Duodenal mucosa (tissue), 2 donors: ENCODE data around the gene SH2D6.
"Not testable (repeated sequence)": the region's sequence is repeated elsewhere in the genome, so short reads cannot be mapped to it uniquely, and the experiment has no call there.

Experiments
- H3K27ac ChIP-seq: one replicate; pipeline ENCODE4 v1.7.0; 2013; ENCODE audit warnings: low read depth, low read length
- H3K27me3 ChIP-seq, 2 donors: one replicate each; pipeline ENCODE4 v1.7.0; 2013; ENCODE audit warnings: low read length in 2 of 2, control low read depth in 1 of 2; ENCODE audit not compliant: insufficient read depth in 2 of 2, control insufficient read depth in 1 of 2
- H3K36me3 ChIP-seq, 2 donors: one replicate each; pipeline ENCODE4 v1.7.0; 2013; ENCODE audit warnings: low read length in 2 of 2, control low read depth in 1 of 2; ENCODE audit not compliant: insufficient read depth in 2 of 2, control insufficient read depth in 1 of 2
- H3K4me1 ChIP-seq, 2 donors: one replicate each; pipeline ENCODE4 v1.7.0; 2013; ENCODE audit warnings: low read length in 2 of 2, control low read depth in 1 of 2; ENCODE audit not compliant: insufficient read depth in 2 of 2, control insufficient read depth in 1 of 2
- H3K4me3 ChIP-seq, 2 donors: one replicate each; pipeline ENCODE4 v1.7.0; 2013; ENCODE audit warnings: low read length in 2 of 2, low read depth in 1 of 2
- H3K9ac ChIP-seq, 2 donors: one replicate each; pipeline ENCODE4 v1.7.0; 2013; ENCODE audit warnings: low read length in 2 of 2, low read depth in 1 of 2
- H3K9me3 ChIP-seq, 2 donors: one replicate each; pipeline ENCODE4 v1.7.0; 2013; ENCODE audit warnings: low read length in 2 of 2, control low read depth in 1 of 2; ENCODE audit not compliant: control insufficient read depth in 1 of 2

Gene SH2D6

GRCh38 chr2:85418132-85419008, at the start of gene SH2D6:
Gene SH2D6, plus strand, starts transcription at chr2:85418714. Its CDS starts 10,752 bp downstream, at chr2:85429466.
- H3K9ac ChIP-seq: peak within 1 kb of the TSS; percentile 81 to 85
- H3K27ac ChIP-seq: peak within 1 kb of the TSS; percentile 77
- H3K4me3 ChIP-seq: peak within 1 kb of the TSS; percentile 88 to 90
- H3K27me3 ChIP-seq: no peaks in the 10 kb centered on the region
- no peaks in the 10 kb centered on the region for H3K9me3 ChIP-seq
- H3K36me3 ChIP-seq: no peaks in the 10 kb centered on the region
- H3K4me1 ChIP-seq: peaks cover 41 to 42% of the 10 kb centered on the region in 2 donors

GRCh38 chr2:85368921-85369320, 49.6 kb upstream of the SH2D6 start:
- H3K27me3 ChIP-seq: no peaks in the 10 kb centered on the region
- no peak overlapping the region for H3K9ac ChIP-seq
- H3K4me3 ChIP-seq: no peak overlapping the region
- peaks cover 0 to 5% of the 10 kb centered on the region in 2 donors for H3K4me1 ChIP-seq
- H3K27ac ChIP-seq: no peak overlapping the region
- H3K9me3 ChIP-seq: no peaks in the 10 kb centered on the region
- H3K36me3 ChIP-seq: peaks cover 3 to 18% of the 10 kb centered on the region in 2 donors

DNA sequence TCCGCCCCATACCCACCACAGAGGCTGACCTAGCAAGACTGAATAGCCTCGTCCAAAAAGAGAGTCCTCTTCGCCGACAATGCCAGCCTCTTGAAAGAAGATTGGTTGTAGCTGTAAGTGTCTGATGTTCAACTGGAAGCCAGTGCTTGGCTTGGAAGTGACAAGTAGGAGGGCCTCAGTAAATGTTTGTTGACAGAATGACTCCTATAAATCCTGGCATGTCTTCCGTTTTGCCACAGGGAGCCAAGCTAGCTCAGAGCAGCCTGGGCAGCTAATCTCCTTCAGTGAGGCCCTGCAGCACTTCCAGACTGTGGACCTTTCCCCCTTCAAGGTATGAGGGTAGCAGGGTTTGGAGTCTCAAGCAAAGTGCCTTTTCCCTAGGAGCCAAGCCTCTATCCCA, 49.0 kb upstream of the SH2D6 start:
- Histone ChIP-seq H3K4me3 (no peak overlapping the region), H3K27ac (no peak overlapping the region), H3K9me3 (no peaks in the 10 kb centered on the region), H3K4me1 (peaks cover 0 to 5% of the 10 kb centered on the region in 2 donors), H3K36me3 (peaks cover 3 to 18% of the 10 kb centered on the region in 2 donors), H3K9ac (no peak overlapping the region), H3K27me3 (no peaks in the 10 kb centered on the region)

DNA sequence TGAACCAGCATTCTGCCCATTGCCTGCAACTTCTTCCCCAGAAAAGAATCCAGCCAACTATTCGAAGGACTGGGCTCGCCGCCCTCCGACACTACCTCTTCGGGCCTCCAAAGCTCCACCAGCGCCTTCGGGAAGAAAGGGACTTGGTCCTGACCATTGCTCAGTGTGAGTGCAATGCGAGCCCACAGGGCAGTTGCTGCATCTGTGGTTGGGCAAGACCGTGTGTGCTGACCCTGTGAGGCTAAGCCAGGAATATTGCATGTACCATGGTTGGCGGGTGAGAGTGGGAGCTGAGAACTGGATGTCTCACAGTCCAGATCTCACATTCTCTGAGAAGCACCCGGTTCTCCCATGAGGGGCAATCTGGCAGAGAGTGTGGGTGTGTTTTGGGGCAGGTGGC, 47.5 kb upstream of the SH2D6 start:
- Histone ChIP-seq H3K36me3 (peaks cover 3 to 24% of the 10 kb centered on the region in 2 donors), H3K4me3 (no peak overlapping the region), H3K27me3 (no peaks in the 10 kb centered on the region), H3K4me1 (no peaks in the 10 kb centered on the region), H3K27ac (no peak overlapping the region), H3K9ac (no peak overlapping the region), H3K9me3 (no peaks in the 10 kb centered on the region)

DNA sequence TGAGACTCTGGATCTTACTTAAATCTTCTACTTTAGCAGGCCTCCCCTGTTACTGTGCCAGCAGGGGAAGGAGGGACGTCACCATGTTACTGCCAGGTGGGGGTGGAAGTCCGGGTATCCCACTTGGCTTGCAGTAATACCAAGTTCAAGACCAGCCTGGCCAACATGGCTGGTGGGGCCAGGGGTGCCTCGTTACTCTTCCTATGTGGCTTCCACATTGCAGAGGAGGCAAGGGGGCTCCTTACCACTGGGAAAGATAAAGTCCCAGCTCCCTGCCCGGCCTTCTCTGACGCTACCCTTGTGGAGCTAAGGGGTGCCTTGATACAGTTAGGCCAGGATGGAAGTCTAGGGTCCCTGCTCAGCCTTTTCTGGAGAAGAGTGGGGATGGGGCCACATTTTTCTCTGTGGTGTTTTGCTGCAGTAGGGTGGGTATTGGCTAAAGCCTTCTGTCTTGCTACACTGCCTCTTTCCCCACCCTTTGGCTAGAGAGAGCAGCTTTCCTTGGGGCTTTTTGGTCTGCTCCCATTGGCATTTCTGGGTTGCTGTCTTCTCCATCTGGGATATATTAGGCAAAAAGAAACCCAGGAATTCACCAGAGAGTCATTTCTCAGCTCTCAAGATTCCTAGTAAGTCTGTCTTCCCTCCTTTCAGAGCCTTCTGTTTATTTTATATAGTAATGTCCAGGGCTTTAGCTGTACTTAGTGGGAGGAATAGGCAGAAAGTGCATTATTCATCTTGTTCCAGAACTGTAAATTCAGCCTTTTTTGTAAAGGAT, 42.0 kb upstream of the SH2D6 start:
- H3K36me3 ChIP-seq: peaks cover 17 to 20% of the 10 kb centered on the region in 2 donors
- no peaks in the 10 kb centered on the region for H3K27me3 ChIP-seq
- H3K4me1 ChIP-seq: no peaks in the 10 kb centered on the region
- H3K27ac ChIP-seq: no peak overlapping the region
- H3K9ac ChIP-seq: no peak overlapping the region
- peaks cover 0 to 8% of the 10 kb centered on the region in 2 donors for H3K9me3 ChIP-seq
- no peak overlapping the region for H3K4me3 ChIP-seq

GRCh38 chr2:85377083-85377482, 41.4 kb upstream of the SH2D6 start:
- Histone ChIP-seq H3K4me1 (no peaks in the 10 kb centered on the region), H3K9ac (no peak overlapping the region), H3K4me3 (no peak overlapping the region), H3K27me3 (no peaks in the 10 kb centered on the region), H3K27ac (no peak overlapping the region), H3K9me3 (peaks cover 0 to 8% of the 10 kb centered on the region in 2 donors), H3K36me3 (peaks cover 17 to 20% of the 10 kb centered on the region in 2 donors)

DNA sequence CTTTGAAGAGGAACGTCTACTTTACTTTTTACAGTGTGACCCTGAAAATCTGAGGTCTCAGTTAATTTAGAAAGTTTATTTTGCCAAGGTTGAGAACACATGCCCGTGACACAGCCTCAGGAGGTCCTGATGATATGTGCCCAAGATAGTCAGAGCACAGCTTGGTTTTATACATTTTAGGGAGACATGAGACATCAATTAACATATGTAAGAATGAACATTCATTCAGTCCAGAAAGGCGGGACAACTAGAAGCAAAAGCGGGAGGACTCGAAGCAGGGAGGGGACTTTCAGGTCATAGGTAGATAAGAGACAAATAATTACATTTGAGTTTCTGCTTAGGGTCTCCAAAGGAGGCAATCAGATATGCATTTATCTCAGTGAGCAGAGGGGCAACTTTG, 40.3 kb upstream of the SH2D6 start:
- Histone ChIP-seq H3K27me3 (no peaks in the 10 kb centered on the region), H3K9me3 (peaks cover 0 to 8% of the 10 kb centered on the region in 2 donors), H3K9ac (no peak overlapping the region), H3K27ac (no peak overlapping the region), H3K4me1 (no peaks in the 10 kb centered on the region), H3K36me3 (peaks cover 17 to 20% of the 10 kb centered on the region in 2 donors), H3K4me3 (no peak overlapping the region)

- no peaks in the 10 kb centered on the region for H3K27me3 ChIP-seq
- H3K9ac ChIP-seq: no peak overlapping the region
- no peak overlapping the region for H3K27ac ChIP-seq
- H3K4me1 ChIP-seq: no peaks in the 10 kb centered on the region
- peaks cover 20 to 34% of the 10 kb centered on the region in 2 donors for H3K36me3 ChIP-seq
- H3K9me3 ChIP-seq: peaks cover 0 to 8% of the 10 kb centered on the region in 2 donors
- no peak overlapping the region for H3K4me3 ChIP-seq
These were observed 38.5 kb upstream of the SH2D6 start for GRCh38 chr2:85380048-85380447.

- H3K9ac ChIP-seq, H3K27ac ChIP-seq, H3K4me3 ChIP-seq, H3K27me3 ChIP-seq, H3K9me3 ChIP-seq, H3K4me1 ChIP-seq: not testable (repeated sequence)
- H3K36me3 ChIP-seq: peaks cover 8 to 33% of the 10 kb centered on the region in 2 donors
These were observed 35.4 kb upstream of the SH2D6 start for GRCh38 chr2:85383151-85383550.

GRCh38 chr2:85383850-85384249, 34.7 kb upstream of the SH2D6 start:
- Histone ChIP-seq H3K9me3 (peaks cover 0 to 8% of the 10 kb centered on the region in 2 donors), H3K36me3 (peaks cover 15 to 39% of the 10 kb centered on the region in 2 donors), H3K9ac (no peak overlapping the region), H3K4me3 (no peak overlapping the region), H3K4me1 (no peaks in the 10 kb centered on the region), H3K27ac (no peak overlapping the region), H3K27me3 (no peaks in the 10 kb centered on the region)
